IMR-90 (cell line): ENCODE results near the gene LYPD4. TPM values are rescaled to one million over a fixed set of nuclear protein-coding genes. Genes with fewer than 3 reads are reported as not detected.
A peak's percentile ranks its signal among the peaks of the same experiment; 100 is the strongest.

Experiments
- ATAC-seq: fragments of 200-7000 bp; cut with Tn5 transposase; 2 replicates; pipeline ENCODE4 v1.9.1; 2020; ENCODE audit warnings: low read depth, mild to moderate bottlenecking, moderate library complexity
- BruUV-seq: library from RNA; stranded (reverse); fragments of 400-500 nt; replicated peaks from 2 replicates; lab custom pipeline; 2021; lab: Mats Ljungman, UMichigan
- CTCF ChIA-PET: fragments of 300-600 bp; formaldehyde crosslinking; extraction: SDS; loops from one replicate; lab custom pipeline; 2021; ENCODE audit warnings: antibody characterized with exemption; lab: Yijun Ruan, JAX
- POLR2A ChIA-PET: fragments of 300-600 bp; sonication (Branson Sonifier 250); formaldehyde crosslinking; loops from one replicate; lab custom pipeline; 2022; ENCODE audit warnings: antibody characterized with exemption; ENCODE audit not compliant: unreplicated experiment; lab: Charles Lee
- DNase-seq: peaks from one replicate; pipeline ENCODE4 v3.0.0; 2013
- H2AFZ ChIP-seq: replicated peaks from 2 replicates; pipeline ENCODE3; 2013; ENCODE audit warnings: low read length, mild to moderate bottlenecking; ENCODE audit not compliant: poor library complexity
- H2AK5ac ChIP-seq: 2 replicates; pipeline ENCODE4 v1.6.1; 2013; ENCODE audit warnings: low read depth, low read length, inconsistent platforms
- H2AK9ac ChIP-seq: replicated peaks from 2 replicates; pipeline ENCODE3; 2013; ENCODE audit warnings: mild to moderate bottlenecking, low read depth, low read length, moderate library complexity; ENCODE audit not compliant: poor library complexity
- H2BK120ac ChIP-seq: 2 replicates; pipeline ENCODE4 v1.6.1; 2013; ENCODE audit warnings: low read depth, low read length, inconsistent platforms
- H2BK15ac ChIP-seq: 3 replicates; pipeline ENCODE4 v1.6.1; 2013; ENCODE audit warnings: low read depth, low read length, inconsistent platforms
- H2BK20ac ChIP-seq: 2 replicates; pipeline ENCODE4 v1.6.1; 2013; ENCODE audit warnings: low read depth, mild to moderate bottlenecking, inconsistent platforms, low read length, moderate library complexity
- H2BK5ac ChIP-seq: 2 replicates; pipeline ENCODE4 v1.6.1; 2013; ENCODE audit warnings: mild to moderate bottlenecking, low read depth, low read length, inconsistent platforms; ENCODE audit not compliant: poor library complexity, severe bottlenecking
- H3K14ac ChIP-seq: replicated peaks from 2 replicates; pipeline ENCODE4 v1.6.1; 2013; ENCODE audit warnings: low read depth, low read length, inconsistent platforms
- H3K18ac ChIP-seq: 2 replicates; pipeline ENCODE4 v1.6.1; 2013; ENCODE audit warnings: low read depth, low read length, control low read depth
- H3K23ac ChIP-seq: 2 replicates; pipeline ENCODE4 v1.6.1; 2013; ENCODE audit warnings: low read depth, low read length, inconsistent platforms
- H3K27ac ChIP-seq: 2 replicates; pipeline ENCODE4 v1.5.1; 2013; ENCODE audit warnings: mild to moderate bottlenecking, control low read depth, low read length; ENCODE audit not compliant: insufficient read depth
- H3K27me3 ChIP-seq: 2 replicates; pipeline ENCODE4 v1.6.1; 2013; ENCODE audit warnings: low read length; ENCODE audit not compliant: control insufficient read depth, insufficient read depth
- H3K36me3 ChIP-seq: 2 replicates; pipeline ENCODE4 v1.6.1; 2013; ENCODE audit warnings: low read length, mixed read lengths; ENCODE audit not compliant: control insufficient read depth, insufficient read depth
- H3K4ac ChIP-seq: 2 replicates; pipeline ENCODE4 v1.6.1; 2013; ENCODE audit warnings: low read depth, low read length, inconsistent platforms
- H3K4me1 ChIP-seq: 2 replicates; pipeline ENCODE4 v1.6.1; 2013; ENCODE audit warnings: low read length, mixed read lengths; ENCODE audit not compliant: control insufficient read depth, insufficient read depth
- H3K4me2 ChIP-seq: 2 replicates; pipeline ENCODE4 v1.6.1; 2013; ENCODE audit warnings: low read depth, mild to moderate bottlenecking, control low read depth, low read length, moderate library complexity
- H3K4me3 ChIP-seq: 2 replicates; pipeline ENCODE4 v1.5.1; 2013; ENCODE audit warnings: low read depth, mild to moderate bottlenecking, control low read depth, low read length, moderate library complexity; ENCODE audit not compliant: insufficient read depth
- H3K56ac ChIP-seq: 2 replicates; pipeline ENCODE4 v1.6.1; 2013; ENCODE audit warnings: low read length, inconsistent platforms; ENCODE audit not compliant: insufficient read depth; ENCODE audit errors: extremely low read depth
- H3K79me1 ChIP-seq, 2 experiments: 2 replicates each; pipeline ENCODE4 v1.6.1; 2013; ENCODE audit warnings: low read length in 2 of 2, inconsistent platforms in 1 of 2, low read depth in 1 of 2
- H3K9ac ChIP-seq: 2 replicates; pipeline ENCODE4 v1.6.1; 2013; ENCODE audit warnings: low read depth, low read length, control low read depth
- H3K9me1 ChIP-seq: 2 replicates; pipeline ENCODE4 v1.6.1; 2013; ENCODE audit warnings: low read length, inconsistent platforms; ENCODE audit not compliant: insufficient read depth
- H3K9me3 ChIP-seq: 2 replicates; pipeline ENCODE4 v1.6.1; 2013; ENCODE audit warnings: low read length; ENCODE audit not compliant: control insufficient read depth, insufficient read depth
- H4K20me1 ChIP-seq: 2 replicates; pipeline ENCODE4 v1.6.1; 2013; ENCODE audit warnings: low read length, inconsistent platforms; ENCODE audit not compliant: insufficient read depth
- H4K5ac ChIP-seq: 2 replicates; pipeline ENCODE4 v1.6.1; 2013; ENCODE audit warnings: mild to moderate bottlenecking, low read depth, low read length, control low read depth
- H4K8ac ChIP-seq, 2 experiments: 2 replicates each; pipeline ENCODE4 v1.6.1; 2013; ENCODE audit warnings: low read depth in 2 of 2, low read length in 2 of 2, control low read depth in 1 of 2, inconsistent platforms in 1 of 2
- H4K91ac ChIP-seq: 2 replicates; pipeline ENCODE4 v1.6.1; 2013; ENCODE audit warnings: low read depth, low read length, inconsistent platforms; ENCODE audit not compliant: insufficient read depth
- BHLHE40 ChIP-seq: fragments of 150-350 bp; IDR thresholded peaks from 2 replicates; pipeline ENCODE4 v1.6.1; 2016; ENCODE audit warnings: mild to moderate bottlenecking, low read depth, low read length
- CEBPB ChIP-seq: IDR thresholded peaks from 2 replicates; pipeline ENCODE4 v1.6.1; 2012; ENCODE audit warnings: low read depth, low read length, improper control_type of control experiment
- CHD1 ChIP-seq: IDR thresholded peaks from 2 replicates; pipeline ENCODE4 v1.6.1; 2012; ENCODE audit warnings: low read depth, low read length, improper control_type of control experiment
- FOS ChIP-seq: fragments of 150-350 bp; IDR thresholded peaks from 2 replicates; pipeline ENCODE4 v1.6.1; 2016; ENCODE audit warnings: low read depth, low read length
- MAFK ChIP-seq: IDR thresholded peaks from 2 replicates; pipeline ENCODE4 v1.6.1; 2012; ENCODE audit warnings: low read depth, low read length, improper control_type of control experiment
- MAZ ChIP-seq: IDR thresholded peaks from 2 replicates; pipeline ENCODE4 v1.6.1; 2012; ENCODE audit warnings: low read depth, mild to moderate bottlenecking, low read length, improper control_type of control experiment, moderate library complexity, borderline replicate concordance
- MXI1 ChIP-seq: IDR thresholded peaks from 2 replicates; pipeline ENCODE4 v1.6.1; 2012; ENCODE audit warnings: low read depth, mild to moderate bottlenecking, low read length, moderate library complexity, borderline replicate concordance
- NFE2L2 ChIP-seq: fragments of 150-350 bp; IDR thresholded peaks from 2 replicates; pipeline ENCODE4 v1.6.1; 2016; ENCODE audit warnings: low read depth, mild to moderate bottlenecking, low read length
- POLR2A ChIP-seq: IDR thresholded peaks from 2 replicates; pipeline ENCODE4 v1.6.1; 2012; ENCODE audit warnings: mild to moderate bottlenecking, low read depth, low read length
- RAD21 ChIP-seq: IDR thresholded peaks from 2 replicates; pipeline ENCODE4 v1.6.1; 2012; ENCODE audit warnings: low read length, improper control_type of control experiment
- RFX5 ChIP-seq: IDR thresholded peaks from 2 replicates; pipeline ENCODE4 v1.8.0; 2012; ENCODE audit warnings: low read depth, mild to moderate bottlenecking, low read length, moderate library complexity
- SMC3 ChIP-seq: fragments of 150-350 bp; IDR thresholded peaks from 2 replicates; pipeline ENCODE4 v1.6.1; 2016; ENCODE audit warnings: low read depth, mild to moderate bottlenecking, antibody characterized with exemption, low read length, moderate library complexity
- WGBS, 2 experiments: methylation state at CpG; one replicate each; pipeline versions ENCODE4 v1.1.5 to v1.1.7; 2013; ENCODE audit warnings: missing lambda C conversion rate in 2 of 2; ENCODE audit not compliant: insufficient read length in 1 of 2; ENCODE audit errors: extremely low coverage in 2 of 2; 5-methylcytosine and 5-hydroxymethylcytosine counted together
- dilution Hi-C: fragments of 300-500 bp; cut with HindIII; formaldehyde crosslinking; loops from one replicate; pipeline ENCODE4 v1.14.3; 2018; ENCODE audit warnings: low sequenced_read_pairs; ENCODE audit not compliant: unreplicated experiment
- in situ Hi-C: fragments of 300-500 bp; cut with MboI; formaldehyde crosslinking; loops from 3 replicates; pipeline ENCODE4 v1.14.3; 2019; ENCODE audit warnings: low sequenced_read_pairs, inconsistent platforms, mixed read lengths
- intact Hi-C: fragments of 100-400 bp; cut with micrococcal nuclease; formaldehyde crosslinking; loops from 2 replicates; pipeline ENCODE4 v1.10.0; 2022
- polyA plus RNA-seq, 3 experiments: library from polyadenylated mRNA; depleted of rRNA; stranded (reverse); fragments of >200 nt; gene quantifications; 2 replicates each; pipeline ENCODE4 v1.2.3, GENCODE V29; 2012; ENCODE audit warnings: low replicate concordance in 1 of 3
- total RNA-seq: library from RNA; depleted of rRNA; stranded (reverse); fragments of >200 nt; gene quantifications from 2 replicates; pipeline ENCODE4 v1.2.3, GENCODE V29; 2012
- TF ChIP-seq, protein P1 (sequence below): fragments of 150-350 bp; IDR thresholded peaks from 2 replicates; pipeline ENCODE4 v1.6.1; 2016; ENCODE audit warnings: low read depth, mild to moderate bottlenecking, low read length, moderate library complexity, borderline replicate concordance
- TF ChIP-seq, protein P2 (sequence below): fragments of 150-350 bp; IDR thresholded peaks from 2 replicates; pipeline ENCODE4 v1.6.1; 2017; ENCODE audit warnings: mild to moderate bottlenecking, antibody characterized with exemption, low read length, low read depth
- TF ChIP-seq, protein P3 (sequence below): conservative IDR thresholded peaks from 2 replicates; pipeline ENCODE4 v1.5.1; 2012; ENCODE audit warnings: mild to moderate bottlenecking, low read depth, low read length, improper control_type of control experiment

Gene LYPD4
- total and polyA plus RNA-seq, 2 of the 4 experiments (the other 2 are of a cell fraction): not detected

DNA sequence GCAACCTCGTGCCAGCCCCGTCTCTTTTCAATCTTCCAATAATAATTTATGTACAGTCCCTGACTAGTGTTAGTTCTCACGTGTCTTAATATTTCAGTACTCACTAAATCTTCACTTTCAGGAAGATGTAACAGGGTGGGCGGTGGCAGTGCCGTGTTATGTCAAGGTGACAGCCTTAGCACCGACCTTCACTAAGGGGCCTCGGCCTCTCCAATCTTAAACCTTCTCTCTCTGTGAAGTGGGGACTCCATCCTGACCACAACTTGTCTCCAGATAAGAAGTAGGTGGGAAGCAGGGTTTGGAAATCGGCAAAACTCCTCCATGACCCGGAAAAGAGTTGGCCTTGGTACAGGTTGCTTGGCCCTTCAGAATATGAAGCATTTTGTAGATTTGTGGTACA lies 17.4 kb upstream of the LYPD4 start:
- Histone ChIP-seq H4K91ac (no peak overlapping the region), H3K4ac (no peak overlapping the region), H3K9me1 (peaks cover 24% of the 10 kb centered on the region), H3K23ac (peak overlapping the region; percentile 90; the same call in 1 of the 2 replicates), H2BK5ac (no peak overlapping the region), H2AK5ac (no peak overlapping the region), H4K20me1 (peaks cover 61% of the 10 kb centered on the region), H3K27ac (no peak overlapping the region), H4K8ac (no peak overlapping the region; a peak in 1 of 4 replicates), H4K5ac (no peak overlapping the region), H3K18ac (no peak overlapping the region), H3K9me3 (no peaks in the 10 kb centered on the region), H2BK15ac (no peak overlapping the region), H3K56ac (no peak overlapping the region), H3K36me3 (peaks cover 49% of the 10 kb centered on the region), H2AK9ac (no peak overlapping the region), H3K9ac (peak overlapping the region; percentile 100; the same call in 1 of the 2 replicates), H2AFZ (no peak overlapping the region), H3K4me2 (peak overlapping the region; percentile 100), H3K27me3 (no peaks in the 10 kb centered on the region), H3K4me1 (peaks cover 12% of the 10 kb centered on the region), H3K79me1 (peaks cover 16 to 57% of the 10 kb centered on the region in 2 experiments), H2BK120ac (no peak overlapping the region), H3K14ac (no peak overlapping the region), H2BK20ac (no peak overlapping the region), H3K4me3 (no peak overlapping the region)
- DNase-seq: no peak
- BruUV-seq: TSS peak; percentile 45
- POLR2A ChIA-PET: no interaction called here
- CTCF ChIA-PET: interaction anchor here (0.7 kb wide), 1 partner anchor 498 kb away, joined by 7 read pairs; the partner anchor contains the start of gene B9D2
- dilution Hi-C loops (no loop called here), in situ Hi-C loops (no loop called here), intact Hi-C loops (no loop called here)
- no peak for ATAC-seq
- TF ChIP-seq, protein P1, sequence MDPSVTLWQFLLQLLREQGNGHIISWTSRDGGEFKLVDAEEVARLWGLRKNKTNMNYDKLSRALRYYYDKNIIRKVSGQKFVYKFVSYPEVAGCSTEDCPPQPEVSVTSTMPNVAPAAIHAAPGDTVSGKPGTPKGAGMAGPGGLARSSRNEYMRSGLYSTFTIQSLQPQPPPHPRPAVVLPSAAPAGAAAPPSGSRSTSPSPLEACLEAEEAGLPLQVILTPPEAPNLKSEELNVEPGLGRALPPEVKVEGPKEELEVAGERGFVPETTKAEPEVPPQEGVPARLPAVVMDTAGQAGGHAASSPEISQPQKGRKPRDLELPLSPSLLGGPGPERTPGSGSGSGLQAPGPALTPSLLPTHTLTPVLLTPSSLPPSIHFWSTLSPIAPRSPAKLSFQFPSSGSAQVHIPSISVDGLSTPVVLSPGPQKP: no peak
- no peak for TF ChIP-seq MXI1
- no peak for TF ChIP-seq RAD21
- no peak for TF ChIP-seq MAZ
- TF ChIP-seq MAFK: no peak
- TF ChIP-seq, protein P2, sequence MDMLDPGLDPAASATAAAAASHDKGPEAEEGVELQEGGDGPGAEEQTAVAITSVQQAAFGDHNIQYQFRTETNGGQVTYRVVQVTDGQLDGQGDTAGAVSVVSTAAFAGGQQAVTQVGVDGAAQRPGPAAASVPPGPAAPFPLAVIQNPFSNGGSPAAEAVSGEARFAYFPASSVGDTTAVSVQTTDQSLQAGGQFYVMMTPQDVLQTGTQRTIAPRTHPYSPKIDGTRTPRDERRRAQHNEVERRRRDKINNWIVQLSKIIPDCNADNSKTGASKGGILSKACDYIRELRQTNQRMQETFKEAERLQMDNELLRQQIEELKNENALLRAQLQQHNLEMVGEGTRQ: no peak
- no peak for TF ChIP-seq FOS
- TF ChIP-seq NFE2L2: no peak
- TF ChIP-seq SMC3: no peak
- TF ChIP-seq BHLHE40: no peak
- TF ChIP-seq CHD1: no peak
- TF ChIP-seq RFX5: no peak
- no peak for TF ChIP-seq CEBPB
- TF ChIP-seq POLR2A: no peak
- TF ChIP-seq, protein P3, sequence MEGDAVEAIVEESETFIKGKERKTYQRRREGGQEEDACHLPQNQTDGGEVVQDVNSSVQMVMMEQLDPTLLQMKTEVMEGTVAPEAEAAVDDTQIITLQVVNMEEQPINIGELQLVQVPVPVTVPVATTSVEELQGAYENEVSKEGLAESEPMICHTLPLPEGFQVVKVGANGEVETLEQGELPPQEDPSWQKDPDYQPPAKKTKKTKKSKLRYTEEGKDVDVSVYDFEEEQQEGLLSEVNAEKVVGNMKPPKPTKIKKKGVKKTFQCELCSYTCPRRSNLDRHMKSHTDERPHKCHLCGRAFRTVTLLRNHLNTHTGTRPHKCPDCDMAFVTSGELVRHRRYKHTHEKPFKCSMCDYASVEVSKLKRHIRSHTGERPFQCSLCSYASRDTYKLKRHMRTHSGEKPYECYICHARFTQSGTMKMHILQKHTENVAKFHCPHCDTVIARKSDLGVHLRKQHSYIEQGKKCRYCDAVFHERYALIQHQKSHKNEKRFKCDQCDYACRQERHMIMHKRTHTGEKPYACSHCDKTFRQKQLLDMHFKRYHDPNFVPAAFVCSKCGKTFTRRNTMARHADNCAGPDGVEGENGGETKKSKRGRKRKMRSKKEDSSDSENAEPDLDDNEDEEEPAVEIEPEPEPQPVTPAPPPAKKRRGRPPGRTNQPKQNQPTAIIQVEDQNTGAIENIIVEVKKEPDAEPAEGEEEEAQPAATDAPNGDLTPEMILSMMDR: no peak
- WGBS, 2 experiments: 75% methylated on average over 4 of the region's 9 CpGs; no CpG with 5 or more reads in 1 of the 2 experiments
